HAP-1 (cell line): ENCODE data around the gene CC2D2B.

Experiments
- DNase-seq, 2 experiments: peaks; one replicate each; pipeline ENCODE4 v3.0.0-alpha.2; 2016 to 2020; ENCODE audit warnings: low spot score in 2 of 2
- H3K27me3 ChIP-seq: fragments of 250-450 bp; sonication (Bioruptor Pico); 2 replicates; pipeline ENCODE4 v1.5.1; 2020; ENCODE audit warnings: low read depth, mild to moderate bottlenecking, moderate library complexity
- H3K36me3 ChIP-seq: fragments of 250-450 bp; sonication (Bioruptor Pico); replicated peaks from 2 replicates; pipeline ENCODE4 v1.5.1; 2020; ENCODE audit warnings: mild to moderate bottlenecking
- H3K4me1 ChIP-seq: fragments of 250-450 bp; sonication (Bioruptor Pico); 2 replicates; pipeline ENCODE4 v1.5.1; 2020; ENCODE audit warnings: mild to moderate bottlenecking
- H3K4me3 ChIP-seq: fragments of 250-450 bp; sonication (Bioruptor Pico); 2 replicates; pipeline ENCODE4 v1.5.1; 2020; ENCODE audit warnings: mild to moderate bottlenecking, moderate library complexity
- H3K9me3 ChIP-seq: fragments of 250-450 bp; sonication (Bioruptor Pico); 2 replicates; pipeline ENCODE4 v1.5.1; 2020; ENCODE audit warnings: mild to moderate bottlenecking, moderate library complexity
- in situ Hi-C: fragments of 300-500 bp; cut with MboI; formaldehyde crosslinking; loops from 3 replicates; pipeline ENCODE4 v1.14.3; 2020; ENCODE audit warnings: low sequenced_read_pairs, inconsistent platforms, mixed read lengths

The CC2D2B gene

GRCh38 chr10:96021332-96021731 lies 113.6 kb downstream of the CC2D2B start:
- in situ Hi-C loops: loop anchor here (25.0 kb wide), 1 partner anchor 291 kb away; the partner anchor contains the start of gene DNTT
- H3K4me1 ChIP-seq: no peaks in the 10 kb centered on the region
- no peak for DNase-seq
- H3K36me3 ChIP-seq: no peaks in the 10 kb centered on the region
- no peaks in the 10 kb centered on the region for H3K9me3 ChIP-seq
- 0 out of 2 replicates have a peak, but pooled peaks cover 2% of the 10 kb centered on the region for H3K27me3 ChIP-seq
- no peak overlapping the region for H3K4me3 ChIP-seq

- Histone ChIP-seq H3K27me3 (no peaks in the 10 kb centered on the region), H3K4me1 (no peaks in the 10 kb centered on the region), H3K36me3 (no peaks in the 10 kb centered on the region), H3K9me3 (no peaks in the 10 kb centered on the region), H3K4me3 (no peak overlapping the region)
- DNase-seq: no peak
- in situ Hi-C loops: loop anchor here (25.0 kb wide), 1 partner anchor 290 kb away; the partner anchor contains the start of gene DNTT
Measured at GRCh38 chr10:96022739-96023138, 115.0 kb downstream of the CC2D2B start.

- no peaks in the 10 kb centered on the region for H3K4me1 ChIP-seq
- no peaks in the 10 kb centered on the region for H3K9me3 ChIP-seq
- H3K27me3 ChIP-seq: no peaks in the 10 kb centered on the region
- H3K36me3 ChIP-seq: no peaks in the 10 kb centered on the region
- no peak for DNase-seq
- in situ Hi-C loops: loop anchor here (25.0 kb wide), 1 partner anchor 289 kb away; the partner anchor contains the start of gene DNTT
- H3K4me3 ChIP-seq: no peak overlapping the region
Measured at GRCh38 chr10:96023168-96023567, 115.4 kb downstream of the CC2D2B start.

DNA sequence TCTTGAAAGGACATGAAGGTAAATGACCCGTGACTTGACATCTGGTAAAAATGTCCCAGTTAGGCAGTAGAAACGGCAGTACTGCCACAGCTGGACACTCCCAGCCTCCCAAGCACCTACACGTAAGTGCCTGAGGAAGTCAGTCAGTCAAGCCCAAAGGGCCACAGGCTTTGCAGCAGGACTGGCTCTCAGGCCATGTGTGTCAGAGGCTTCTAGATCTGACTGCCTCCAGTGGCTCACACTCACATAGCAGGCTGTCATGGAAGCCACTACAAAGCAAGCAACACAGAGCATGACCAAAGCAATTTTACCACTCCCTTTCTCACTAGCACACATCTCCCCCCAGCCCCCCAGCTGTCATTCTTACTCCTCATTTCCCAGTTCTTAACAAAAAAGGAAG lies 117.8 kb downstream of the CC2D2B start:
- Histone ChIP-seq H3K36me3 (no peaks in the 10 kb centered on the region), H3K4me1 (no peaks in the 10 kb centered on the region), H3K27me3 (no peaks in the 10 kb centered on the region), H3K9me3 (no peaks in the 10 kb centered on the region), H3K4me3 (no peak overlapping the region)
- peak in 1 of 2 experiments; percentile 34 for DNase-seq
- in situ Hi-C loops: no loop called here

DNA sequence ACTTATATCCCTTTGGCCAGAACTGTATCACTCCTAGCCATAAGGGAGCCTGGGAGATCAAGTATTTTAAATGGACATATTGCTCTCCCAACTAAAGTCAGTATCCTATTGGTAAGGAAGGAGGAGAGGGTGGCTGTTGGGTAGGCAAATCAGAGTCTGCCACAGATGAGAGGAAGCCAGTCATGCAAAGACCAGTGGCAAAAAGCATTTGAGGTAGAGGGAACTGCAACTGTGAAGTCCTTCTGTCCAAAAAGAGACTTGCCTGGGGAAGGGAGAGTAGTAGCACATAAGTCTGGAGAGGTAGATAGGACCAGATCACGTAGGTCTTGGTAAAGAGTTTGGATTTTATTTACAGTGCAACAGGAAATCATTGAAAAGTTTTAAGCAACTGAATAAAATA lies 126.8 kb downstream of the CC2D2B start:
- Histone ChIP-seq H3K27me3 (no peaks in the 10 kb centered on the region; the same call in 1 of the 2 replicates), H3K4me1 (no peaks in the 10 kb centered on the region), H3K36me3 (no peaks in the 10 kb centered on the region), H3K4me3 (no peak overlapping the region), H3K9me3 (no peaks in the 10 kb centered on the region)
- DNase-seq: no peak
- in situ Hi-C loops: no loop called here

GRCh38 chr10:96038476-96039387 lies 131.0 kb downstream of the CC2D2B start:
- DNase-seq: peak; percentile 14 to 29
- no peaks in the 10 kb centered on the region; the same call in 1 of the 2 replicates for H3K27me3 ChIP-seq
- H3K36me3 ChIP-seq: no peaks in the 10 kb centered on the region
- H3K4me3 ChIP-seq: no peak overlapping the region
- peaks cover 5% of the 10 kb centered on the region for H3K4me1 ChIP-seq
- no peaks in the 10 kb centered on the region for H3K9me3 ChIP-seq
- in situ Hi-C loops: no loop called here

- in situ Hi-C loops: no loop called here
- Histone ChIP-seq H3K36me3 (no peaks in the 10 kb centered on the region), H3K27me3 (no peaks in the 10 kb centered on the region; the same call in 1 of the 2 replicates), H3K4me3 (no peak overlapping the region), H3K4me1 (peaks cover 11% of the 10 kb centered on the region), H3K9me3 (no peaks in the 10 kb centered on the region)
- no peak for DNase-seq
Measured at GRCh38 chr10:96041146-96041545, 133.4 kb downstream of the CC2D2B start.

GRCh38 chr10:96043033-96043892 lies 135.5 kb downstream of the CC2D2B start, which contains the start of gene CCNJ:
Gene CCNJ, plus strand, starts transcription at chr10:96043583. Its CDS starts 811 bp downstream, at chr10:96044394.
- DNase-seq: peak; percentile 79 to 90
- in situ Hi-C loops: no loop called here
- Histone ChIP-seq H3K9me3 (no peaks in the 10 kb centered on the region), H3K4me3 (peak within 1 kb of the TSS; percentile 70), H3K4me1 (peaks cover 14% of the 10 kb centered on the region), H3K27me3 (no peaks in the 10 kb centered on the region), H3K36me3 (peaks cover 9% of the 10 kb centered on the region)

- peaks cover 14% of the 10 kb centered on the region for H3K4me1 ChIP-seq
- in situ Hi-C loops: no loop called here
- peak; percentile 39 to 65 for DNase-seq
- H3K27me3 ChIP-seq: no peaks in the 10 kb centered on the region
- peaks cover 14% of the 10 kb centered on the region for H3K36me3 ChIP-seq
- H3K9me3 ChIP-seq: no peaks in the 10 kb centered on the region
- H3K4me3 ChIP-seq: peak overlapping the region; percentile 70
Measured at GRCh38 chr10:96043893-96044715, 136.3 kb downstream of the CC2D2B start.

DNA sequence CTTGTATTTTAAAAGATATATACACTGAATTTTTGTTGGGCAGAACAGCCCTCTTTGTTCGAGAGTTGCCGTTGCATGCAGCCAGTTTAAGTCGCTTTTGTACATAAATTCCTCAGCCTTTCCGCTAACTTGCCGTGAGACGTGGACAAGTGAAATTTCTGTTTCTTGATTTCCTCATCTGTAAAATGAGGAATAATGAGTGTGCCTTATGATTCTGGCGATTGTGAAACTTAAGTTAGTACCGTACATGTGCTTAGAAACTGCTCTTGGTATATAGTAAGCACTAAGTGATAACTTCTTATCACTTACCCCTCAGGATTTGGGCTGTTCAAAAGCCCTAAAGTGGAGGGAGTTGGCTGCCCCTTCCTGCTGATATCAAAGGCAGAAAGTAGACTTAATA lies 137.0 kb downstream of the CC2D2B start:
- peaks cover 14% of the 10 kb centered on the region for H3K4me1 ChIP-seq
- peak in 1 of 2 experiments; percentile 4 for DNase-seq
- no peaks in the 10 kb centered on the region for H3K27me3 ChIP-seq
- peak overlapping the region; percentile 70 for H3K4me3 ChIP-seq
- H3K9me3 ChIP-seq: no peaks in the 10 kb centered on the region
- H3K36me3 ChIP-seq: peaks cover 14% of the 10 kb centered on the region
- in situ Hi-C loops: no loop called here

DNA sequence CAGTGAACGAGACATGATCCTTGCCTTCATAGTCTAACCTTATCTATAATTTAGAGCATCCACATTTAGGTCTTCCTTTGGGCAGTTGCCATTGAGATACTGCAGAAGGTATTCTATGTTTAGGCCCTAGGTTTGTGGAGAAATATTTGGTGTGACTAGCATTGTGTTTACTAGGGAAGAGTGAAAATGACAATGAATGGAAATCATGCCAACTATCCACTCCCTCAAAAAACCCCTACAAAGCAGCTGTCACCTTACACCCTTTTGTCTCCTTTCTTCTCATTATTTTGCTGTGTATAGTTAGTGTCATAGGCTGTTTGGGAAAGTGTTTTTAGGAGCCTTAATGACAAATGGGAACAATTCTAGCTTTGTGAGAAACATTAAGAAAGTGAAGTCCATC lies 138.8 kb downstream of the CC2D2B start:
- Histone ChIP-seq H3K4me3 (no peak overlapping the region), H3K4me1 (peaks cover 14% of the 10 kb centered on the region), H3K36me3 (peaks cover 25% of the 10 kb centered on the region), H3K27me3 (no peaks in the 10 kb centered on the region), H3K9me3 (no peaks in the 10 kb centered on the region)
- in situ Hi-C loops: no loop called here
- no peak for DNase-seq

GRCh38 chr10:96047004-96047649 lies 139.4 kb downstream of the CC2D2B start:
- Histone ChIP-seq H3K4me3 (no peak overlapping the region), H3K27me3 (no peaks in the 10 kb centered on the region), H3K9me3 (no peaks in the 10 kb centered on the region), H3K36me3 (peaks cover 27% of the 10 kb centered on the region), H3K4me1 (peaks cover 14% of the 10 kb centered on the region)
- DNase-seq: no peak
- in situ Hi-C loops: no loop called here
